HEK293T (cell line): ENCODE data around the gene ZC3H7B.

Experiments
- CTCF ChIA-PET: fragments of 350-600 bp; formaldehyde crosslinking; extraction: SDS; loops from one replicate; lab custom pipeline; 2021; ENCODE audit warnings: antibody characterized with exemption, inconsistent platforms; lab: Yijun Ruan, JAX
- POLR2A ChIA-PET: fragments of 350-600 bp; formaldehyde crosslinking; extraction: SDS; loops from one replicate; lab custom pipeline; 2020; ENCODE audit warnings: antibody characterized with exemption, inconsistent platforms; lab: Yijun Ruan, JAX
- DNase-seq: peaks from one replicate; pipeline ENCODE4 v3.0.0; 2012; ENCODE audit warnings: mixed read lengths; ENCODE audit errors: extremely low spot score
- ARNT ChIP-seq: fragments of 450-650 bp; IDR thresholded peaks from 2 replicates; pipeline ENCODE4 v1.6.1; 2017; ENCODE audit warnings: mild to moderate bottlenecking
- BHLHE40 ChIP-seq: fragments of 450-650 bp; IDR thresholded peaks from 2 replicates; pipeline ENCODE4 v1.6.1; 2016; ENCODE audit warnings: mild to moderate bottlenecking, moderate library complexity, borderline replicate concordance
- CTBP1 ChIP-seq: fragments of 450-650 bp; IDR thresholded peaks from 2 replicates; pipeline ENCODE4 v1.6.1; 2016; ENCODE audit warnings: borderline replicate concordance
- ELF4 ChIP-seq: fragments of 450-650 bp; IDR thresholded peaks from 2 replicates; pipeline ENCODE4 v1.6.1; 2017; ENCODE audit warnings: antibody characterized with exemption
- FOXA1 ChIP-seq: fragments of 450-650 bp; IDR thresholded peaks from 2 replicates; pipeline ENCODE4 v1.6.1; 2016; ENCODE audit warnings: mild to moderate bottlenecking
- FOXK2 ChIP-seq: fragments of 450-650 bp; IDR thresholded peaks from 2 replicates; pipeline ENCODE4 v1.6.1; 2016; ENCODE audit warnings: mild to moderate bottlenecking
- FOXM1 ChIP-seq: fragments of 450-650 bp; IDR thresholded peaks from 2 replicates; pipeline ENCODE4 v1.6.1; 2017; ENCODE audit warnings: mild to moderate bottlenecking, borderline replicate concordance
- HDGF ChIP-seq: fragments of 450-650 bp; IDR thresholded peaks from 2 replicates; pipeline ENCODE4 v1.6.1; 2017; ENCODE audit warnings: antibody characterized with exemption, borderline replicate concordance
- L3MBTL2 ChIP-seq: fragments of 450-650 bp; conservative IDR thresholded peaks from 2 replicates; pipeline ENCODE4 v1.6.1; 2016; ENCODE audit warnings: mild to moderate bottlenecking
- LEF1 ChIP-seq: fragments of 450-650 bp; IDR thresholded peaks from 2 replicates; pipeline ENCODE4 v1.6.1; 2017; ENCODE audit warnings: mild to moderate bottlenecking, borderline replicate concordance
- NFRKB ChIP-seq: fragments of 450-650 bp; IDR thresholded peaks from 2 replicates; pipeline ENCODE4 v1.6.1; 2016; ENCODE audit warnings: mild to moderate bottlenecking, moderate library complexity
- PKNOX1 ChIP-seq: fragments of 450-650 bp; IDR thresholded peaks from 2 replicates; pipeline ENCODE4 v1.6.1; 2016
- SP1 ChIP-seq: fragments of 450-650 bp; IDR thresholded peaks from 2 replicates; pipeline ENCODE4 v1.6.1; 2017
- SUZ12 ChIP-seq: fragments of 450-650 bp; IDR thresholded peaks from 2 replicates; pipeline ENCODE4 v1.6.1; 2016; ENCODE audit warnings: mild to moderate bottlenecking
- TARDBP ChIP-seq: fragments of 450-650 bp; IDR thresholded peaks from 2 replicates; pipeline ENCODE4 v1.6.1; 2016
- ZNF384 ChIP-seq: fragments of 450-650 bp; IDR thresholded peaks from 2 replicates; pipeline ENCODE4 v1.6.1; 2016

The ZC3H7B gene

GRCh38 chr22:41347066-41347859 lies 45.9 kb downstream of the ZC3H7B start:
- no peak for TF ChIP-seq PKNOX1
- TF ChIP-seq FOXK2 = no peak
- TF ChIP-seq HDGF = no peak
- no peak for TF ChIP-seq LEF1
- no peak for TF ChIP-seq ZNF384
- TF ChIP-seq FOXM1 = no peak
- no peak for TF ChIP-seq SP1
- TF ChIP-seq CTBP1 = no peak
- no peak for TF ChIP-seq SUZ12
- DNase-seq = no peak
- CTCF ChIA-PET = no interaction called here
- POLR2A ChIA-PET = no interaction called here

- ChIA-PET CTCF (no interaction called here), POLR2A (no interaction called here)
- no peak for TF ChIP-seq HDGF
- TF ChIP-seq SP1 = no peak
- no peak for DNase-seq
Observed at GRCh38 chr22:41348964-41349484, 47.7 kb downstream of the ZC3H7B start.

GRCh38 chr22:41350087-41350486 lies 48.8 kb downstream of the ZC3H7B start:
- ChIA-PET POLR2A (no interaction called here), CTCF (no interaction called here)
- TF ChIP-seq ELF4 = no peak
- TF ChIP-seq NFRKB = no peak
- TF ChIP-seq ZNF384 = no peak
- TF ChIP-seq SP1 = no peak
- TF ChIP-seq L3MBTL2 = no peak
- TF ChIP-seq FOXA1 = no peak
- no peak for TF ChIP-seq TARDBP
- TF ChIP-seq CTBP1 = no peak
- no peak for TF ChIP-seq ARNT
- no peak for TF ChIP-seq BHLHE40
- DNase-seq = no peak

- no peak for DNase-seq
- POLR2A ChIA-PET = no interaction called here
- CTCF ChIA-PET = no interaction called here
- TF ChIP-seq TARDBP (no peak), FOXK2 (no peak), BHLHE40 (no peak), HDGF (no peak), NFRKB (no peak), SUZ12 (no peak), ELF4 (no peak), L3MBTL2 (no peak), ARNT (no peak), PKNOX1 (no peak), FOXM1 (no peak), ZNF384 (no peak), SP1 (no peak), LEF1 (no peak), CTBP1 (no peak), FOXA1 (no peak)
Observed at GRCh38 chr22:41351011-41351410, 49.7 kb downstream of the ZC3H7B start.

- no peak for TF ChIP-seq PKNOX1
- no peak for TF ChIP-seq FOXM1
- TF ChIP-seq L3MBTL2 = no peak
- no peak for TF ChIP-seq SUZ12
- no peak for TF ChIP-seq ARNT
- no peak for TF ChIP-seq FOXA1
- TF ChIP-seq ELF4 = no peak
- no peak for TF ChIP-seq HDGF
- no peak for TF ChIP-seq LEF1
- no peak for TF ChIP-seq NFRKB
- TF ChIP-seq FOXK2 = no peak
- no peak for TF ChIP-seq TARDBP
- no peak for TF ChIP-seq SP1
- no peak for TF ChIP-seq CTBP1
- TF ChIP-seq ZNF384 = no peak
- TF ChIP-seq BHLHE40 = no peak
- ChIA-PET POLR2A (no interaction called here), CTCF (no interaction called here)
- DNase-seq = no peak
Observed at GRCh38 chr22:41352058-41352457, 50.7 kb downstream of the ZC3H7B start.

GRCh38 chr22:41353862-41354575 lies 52.7 kb downstream of the ZC3H7B start:
- POLR2A ChIA-PET = interaction anchor here (1.6 kb wide), 1 partner anchor 94 kb away, joined by 3 read pairs; no protein-coding TSS in a partner anchor
- CTCF ChIA-PET = no interaction called here
- no peak for DNase-seq
- no peak for TF ChIP-seq L3MBTL2
- no peak for TF ChIP-seq FOXA1
- no peak for TF ChIP-seq HDGF
- TF ChIP-seq PKNOX1 = no peak
- no peak for TF ChIP-seq BHLHE40
- no peak for TF ChIP-seq FOXM1
- no peak for TF ChIP-seq TARDBP
- no peak for TF ChIP-seq CTBP1
- no peak for TF ChIP-seq ARNT
- no peak for TF ChIP-seq LEF1
- no peak for TF ChIP-seq FOXK2
- TF ChIP-seq NFRKB = no peak
- TF ChIP-seq ELF4 = no peak
- TF ChIP-seq SP1 = no peak
- TF ChIP-seq ZNF384 = no peak
- TF ChIP-seq SUZ12 = no peak
